CD1c-positive myeloid dendritic cell (primary cell): ENCODE data around the gene SHOX.

Experiments
- DNase-seq: peaks from one replicate; pipeline ENCODE4 v3.0.0-alpha.2; 2016; ENCODE audit errors: extremely low spot score

Gene SHOX

GRCh38 chrX:666762-667720 lies 36.5 kb downstream of the SHOX start:
- DNase-seq: no peak

GRCh38 chrX:670645-671044 lies 40.1 kb downstream of the SHOX start:
- no peak for DNase-seq

DNA sequence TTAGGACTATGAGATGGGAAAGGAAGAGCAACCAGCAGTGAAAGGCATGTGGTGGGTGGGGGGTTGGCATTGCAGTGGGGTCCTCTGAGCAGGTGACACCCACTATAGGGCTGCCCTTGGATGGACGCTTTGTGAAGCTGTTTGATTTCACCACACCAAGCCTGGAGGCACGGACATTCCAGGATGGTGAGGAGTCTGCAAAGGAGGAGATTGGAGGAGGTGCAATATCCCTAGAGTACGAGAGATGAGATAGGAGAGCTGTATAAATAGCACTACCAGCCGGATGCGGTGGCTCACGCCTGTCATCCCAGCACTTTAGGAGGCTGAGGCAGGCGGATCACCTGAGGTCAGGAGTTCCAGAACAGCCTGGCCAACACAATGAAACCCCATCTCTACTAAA lies 42.3 kb downstream of the SHOX start:
- no peak for DNase-seq

DNA sequence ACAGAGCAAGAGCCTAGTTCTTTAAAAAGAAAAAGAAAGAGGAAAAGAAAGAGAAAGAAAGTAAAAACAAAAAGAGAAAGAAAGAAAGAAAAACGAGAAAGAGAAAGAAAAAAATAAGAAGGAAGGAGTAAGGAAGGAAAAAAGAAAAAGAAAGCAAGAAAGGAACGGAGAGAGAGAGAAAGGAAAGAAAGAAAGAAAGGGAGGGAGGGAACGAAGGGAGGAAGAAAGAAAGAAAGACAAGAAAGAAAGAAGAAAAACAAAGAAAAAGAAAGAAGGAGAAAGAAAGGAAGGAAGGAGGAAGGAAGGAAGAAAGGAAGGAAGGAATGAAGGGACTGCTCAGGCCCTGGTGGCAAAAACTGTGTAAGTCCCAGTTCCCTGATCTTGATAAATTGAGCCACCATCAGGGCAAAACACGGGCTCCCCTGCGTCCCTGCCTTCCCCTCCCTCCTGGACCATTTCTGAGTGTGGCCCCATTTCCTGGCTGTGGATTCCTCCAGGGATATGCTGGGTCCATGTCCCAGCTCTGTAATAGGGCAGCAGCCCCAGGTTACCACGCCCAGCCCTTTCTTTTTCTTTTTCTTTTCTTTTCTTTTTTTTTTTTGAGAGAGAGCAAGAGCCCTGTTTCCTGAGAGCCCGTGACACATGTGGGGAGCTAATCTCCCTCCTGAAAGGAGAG lies 44.8 kb downstream of the SHOX start:
- DNase-seq: no peak

DNA sequence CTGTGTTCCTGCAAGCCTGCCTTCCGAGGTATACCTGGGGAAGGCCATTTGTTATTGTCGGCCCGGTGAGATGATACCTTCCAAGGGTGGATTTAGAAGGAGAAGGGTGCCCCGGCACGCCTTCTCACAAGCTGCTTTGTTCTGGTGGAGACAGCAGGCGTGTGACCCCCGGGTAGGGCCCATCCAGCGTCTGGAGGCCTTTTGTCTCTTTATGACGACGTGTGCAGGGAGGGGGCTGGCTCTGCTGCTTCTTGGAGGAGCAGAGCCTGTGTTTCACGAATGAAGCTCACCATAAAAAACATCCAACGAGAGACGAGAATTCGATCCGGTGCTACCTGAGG lies 45.3 kb downstream of the SHOX start:
- no peak for DNase-seq

- no peak for DNase-seq
These were observed 46.8 kb downstream of the SHOX start for GRCh38 chrX:677376-677775.

GRCh38 chrX:679291-679979 lies 48.8 kb downstream of the SHOX start:
- no peak for DNase-seq

- no peak for DNase-seq
These were observed 49.5 kb downstream of the SHOX start for GRCh38 chrX:680062-680461.

GRCh38 chrX:681989-682388 lies 51.4 kb downstream of the SHOX start:
- DNase-seq: no peak

GRCh38 chrX:682892-683291 lies 52.3 kb downstream of the SHOX start:
- no peak for DNase-seq

DNA sequence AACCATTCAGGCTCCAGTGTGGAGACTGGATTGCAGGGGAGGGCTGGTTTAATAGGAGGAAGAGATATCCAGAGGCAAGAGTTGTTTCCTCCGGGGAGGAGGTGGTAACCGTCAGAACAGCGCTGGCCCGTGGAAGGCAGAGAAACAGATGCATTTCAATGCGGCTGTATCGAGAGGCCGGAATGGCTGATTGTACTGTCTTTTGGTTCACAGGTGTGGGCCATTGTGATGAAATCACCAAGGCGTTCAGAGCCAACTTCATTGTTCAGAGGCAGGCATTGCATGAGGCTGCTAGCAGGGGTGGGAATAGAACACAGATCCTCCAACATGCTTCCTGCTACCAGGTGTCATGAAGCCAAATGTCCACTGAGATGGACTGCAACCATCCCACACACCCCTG lies 53.0 kb downstream of the SHOX start:
- DNase-seq: no peak

- no peak for DNase-seq
These were observed 54.8 kb downstream of the SHOX start for GRCh38 chrX:685120-686032.

DNA sequence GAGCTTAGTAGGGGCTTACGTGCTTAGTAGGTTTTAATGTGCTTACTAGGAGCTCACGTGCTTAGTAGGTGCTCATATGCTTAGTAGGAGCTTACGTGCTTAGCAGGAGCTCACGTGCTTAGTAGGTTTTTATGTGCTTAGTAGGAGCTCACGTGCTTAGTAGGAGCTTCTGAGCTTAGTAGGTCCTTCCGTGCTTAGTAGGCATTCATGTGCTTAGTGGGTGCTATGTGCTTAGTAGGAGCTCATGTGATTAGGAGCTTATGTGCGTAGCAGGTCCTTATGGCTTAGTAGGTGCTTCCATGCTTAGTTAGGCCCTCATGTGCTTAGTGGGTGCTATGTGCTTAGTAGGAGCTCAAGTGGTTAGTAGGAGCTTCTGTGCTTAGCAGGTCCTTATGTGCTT lies 59.4 kb downstream of the SHOX start:
- no peak for DNase-seq

GRCh38 chrX:694800-695199 lies 64.2 kb downstream of the SHOX start:
- no peak for DNase-seq

- no peak for DNase-seq
These were observed 67.6 kb downstream of the SHOX start for GRCh38 chrX:698206-698605.

- DNase-seq: no peak
These were observed 70.3 kb downstream of the SHOX start for GRCh38 chrX:700936-701335.

DNA sequence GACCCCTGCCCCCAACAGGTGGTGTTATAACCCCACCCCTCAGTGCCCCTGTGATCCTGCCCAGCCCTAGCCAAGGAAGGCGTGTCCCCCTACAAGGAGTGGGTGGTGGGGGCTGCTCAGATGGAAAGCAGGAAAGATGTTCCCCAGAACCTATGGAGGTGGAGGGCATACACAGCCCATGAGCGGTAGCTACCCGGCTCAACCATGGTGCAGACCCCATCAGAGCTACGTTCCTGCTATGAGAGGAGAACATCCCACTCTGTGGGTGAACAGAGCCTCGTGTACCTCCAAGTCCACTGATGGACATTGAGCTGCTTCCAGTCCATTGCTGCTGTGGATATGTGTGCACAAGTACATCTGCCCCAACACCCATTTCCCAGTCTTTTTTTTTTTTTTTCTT lies 71.1 kb downstream of the SHOX start:
- DNase-seq: no peak

DNA sequence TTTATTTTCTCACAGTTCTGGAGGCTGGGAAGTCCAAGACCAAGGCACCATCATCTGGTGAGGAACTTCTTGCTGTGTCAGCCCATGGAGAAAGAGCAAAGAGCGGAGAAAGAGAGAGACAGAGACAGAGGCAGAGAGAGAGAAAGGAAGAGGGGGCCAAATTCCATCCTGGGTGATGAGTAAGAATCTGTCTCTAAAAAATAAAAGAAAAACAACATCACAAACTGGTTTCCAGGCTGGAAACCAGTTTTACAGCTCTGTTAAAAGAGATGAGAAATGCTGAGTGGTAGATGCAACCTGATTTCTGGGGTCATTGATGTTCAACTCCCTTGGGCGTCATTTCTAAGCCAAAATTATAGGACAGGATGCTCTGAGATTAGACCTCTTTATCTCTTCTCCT lies 72.9 kb downstream of the SHOX start:
- no peak for DNase-seq

DNA sequence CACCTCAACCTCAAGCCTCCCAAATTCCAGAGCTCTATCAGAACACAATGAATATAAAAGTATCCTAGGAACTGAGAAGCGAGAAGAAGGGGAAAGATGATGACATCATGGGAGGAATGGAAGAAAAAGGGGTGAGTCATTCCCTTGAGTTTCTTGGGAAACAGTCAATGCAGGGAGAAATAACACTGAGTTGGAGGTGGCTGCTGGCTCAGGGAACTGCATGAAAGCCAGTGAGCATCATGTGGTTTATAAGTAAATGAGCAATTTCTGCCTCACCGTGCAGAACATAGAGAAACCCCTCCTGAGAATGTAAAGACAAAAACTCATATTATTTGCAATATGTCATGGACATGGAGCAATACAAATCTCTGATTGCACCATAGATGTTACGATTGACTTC lies 73.3 kb downstream of the SHOX start:
- DNase-seq: no peak
